Natural killer cell (primary cell): ENCODE results near the gene STK38L. TPM values are rescaled to one million over a fixed set of nuclear protein-coding genes. Genes with fewer than 3 reads are reported as not detected.

Experiments used
- ATAC-seq, 3 donors: fragments of 150-1000 bp in 2 of 3; fragments of 200-7000 bp in 1 of 3; cut with Tn5 transposase; 1 replicate in 1 of 3; 2 replicates in 2 of 3; pipeline ENCODE4 v1.10.0; 2021; ENCODE audit warnings: mild to moderate bottlenecking in 2 of 3, moderate library complexity in 2 of 3
- DNase-seq, 2 donors: peaks; one replicate each; pipeline versions ENCODE4 v3.0.0 to v3.0.0-alpha.2; 2013 to 2021; ENCODE audit warnings: mixed read lengths in 1 of 2
- H3K27ac ChIP-seq: one replicate; pipeline ENCODE4 v1.5.1; 2013; ENCODE audit warnings: mild to moderate bottlenecking, low read length
- H3K27me3 ChIP-seq: one replicate; pipeline ENCODE4 v1.6.1; 2013; ENCODE audit warnings: low read length; ENCODE audit not compliant: control insufficient read depth, insufficient read depth
- H3K36me3 ChIP-seq: one replicate; pipeline ENCODE4 v1.6.1; 2013; ENCODE audit warnings: low read length; ENCODE audit not compliant: control insufficient read depth, insufficient read depth
- H3K4me1 ChIP-seq: one replicate; pipeline ENCODE4 v1.6.1; 2013; ENCODE audit warnings: low read length; ENCODE audit not compliant: control insufficient read depth, insufficient read depth
- H3K4me3 ChIP-seq: one replicate; pipeline ENCODE4 v1.5.1; 2013; ENCODE audit warnings: low read length
- H3K9me3 ChIP-seq: one replicate; pipeline ENCODE4 v1.6.1; 2013; ENCODE audit warnings: low read length; ENCODE audit not compliant: control insufficient read depth, insufficient read depth
- H3K27ac Mint-ChIP-seq, 2 donors: one replicate each; pipeline ENCODE4 v1.8.0; 2022; ENCODE audit warnings: mild to moderate bottlenecking in 2 of 2, mixed read lengths in 2 of 2, moderate library complexity in 1 of 2
- H3K27me3 Mint-ChIP-seq, 2 donors: one replicate each; pipeline ENCODE4 v1.8.0; 2022; ENCODE audit warnings: low read depth in 2 of 2, mixed read lengths in 2 of 2
- H3K36me3 Mint-ChIP-seq: one replicate; pipeline ENCODE4 v1.8.0; 2022; ENCODE audit warnings: mixed read lengths
- H3K4me1 Mint-ChIP-seq, 2 donors: one replicate each; pipeline ENCODE4 v1.8.0; 2022; ENCODE audit warnings: mixed read lengths in 2 of 2
- H3K4me3 Mint-ChIP-seq: one replicate; pipeline ENCODE4 v1.8.0; 2022; ENCODE audit warnings: mild to moderate bottlenecking, moderate library complexity, mixed read lengths
- H3K9me3 Mint-ChIP-seq, 2 donors: one replicate each; pipeline ENCODE4 v1.8.0; 2022; ENCODE audit warnings: mixed read lengths in 2 of 2
- CTCF ChIP-seq: fragments of 200-600 bp; IDR thresholded peaks from one replicate; pipeline ENCODE4 v1.8.0; 2022; ENCODE audit warnings: antibody characterized with exemption
- WGBS: methylation state at CpG from one replicate; pipeline ENCODE4 v1.1.7; 2013; ENCODE audit warnings: missing lambda C conversion rate; ENCODE audit not compliant: insufficient coverage; 5-methylcytosine and 5-hydroxymethylcytosine counted together
- intact Hi-C: fragments of 100-400 bp; cut with micrococcal nuclease; formaldehyde crosslinking; loops from one replicate; pipeline ENCODE4 v1.14.2; 2022
- total RNA-seq, 4 donors: library from RNA; stranded (reverse); fragments of 120-200 nt in 1 of 4; gene quantifications; one replicate each; pipeline versions ENCODE4 v1.2.3 to v1.2.4, GENCODE V29; 2013 to 2022

STK38L gene
- total RNA-seq, 3 donors from 2014 or later (not counting 1 experiment from before 2014, with no cell fraction given), result 14.0 to 17.0 (median 15.0) TPM

GRCh38 chr12:27332714-27333402 lies 88.8 kb downstream of the STK38L start, which contains the start of gene BMAL2:
Gene BMAL2, plus strand, starts transcription at chr12:27332836. Its CDS starts 237 bp downstream, at chr12:27333073.
- Histone ChIP-seq H3K4me1 (peaks cover 12% of the 10 kb centered on the region), H3K36me3 (no peaks in the 10 kb centered on the region), H3K27ac (no peak within 1 kb of the TSS), H3K27me3 (peaks cover 20% of the 10 kb centered on the region), H3K4me3 (peak within 1 kb of the TSS; percentile 37), H3K9me3 (no peaks in the 10 kb centered on the region)
- ATAC-seq (peak; percentile 60 to 63 (median 62)), DNase-seq (peak; percentile 19 to 45)
- peak within 1 kb of the TSS; percentile 98 for H3K4me3 Mint-ChIP-seq
- H3K36me3 Mint-ChIP-seq, result no peaks in the 10 kb centered on the region
- H3K4me1 Mint-ChIP-seq, result peaks cover 14 to 16% of the 10 kb centered on the region in 2 donors
- H3K27me3 Mint-ChIP-seq, result peaks cover 41 to 56% of the 10 kb centered on the region in 2 donors
- no peaks in the 10 kb centered on the region for H3K9me3 Mint-ChIP-seq
- H3K27ac Mint-ChIP-seq, result peak within 1 kb of the TSS in 1 of 2 donors; percentile 32
- intact Hi-C loops, result no loop called here
- WGBS, result under 1% methylated on average over 95 of the region's 96 CpGs
- no peak for TF ChIP-seq CTCF

DNA sequence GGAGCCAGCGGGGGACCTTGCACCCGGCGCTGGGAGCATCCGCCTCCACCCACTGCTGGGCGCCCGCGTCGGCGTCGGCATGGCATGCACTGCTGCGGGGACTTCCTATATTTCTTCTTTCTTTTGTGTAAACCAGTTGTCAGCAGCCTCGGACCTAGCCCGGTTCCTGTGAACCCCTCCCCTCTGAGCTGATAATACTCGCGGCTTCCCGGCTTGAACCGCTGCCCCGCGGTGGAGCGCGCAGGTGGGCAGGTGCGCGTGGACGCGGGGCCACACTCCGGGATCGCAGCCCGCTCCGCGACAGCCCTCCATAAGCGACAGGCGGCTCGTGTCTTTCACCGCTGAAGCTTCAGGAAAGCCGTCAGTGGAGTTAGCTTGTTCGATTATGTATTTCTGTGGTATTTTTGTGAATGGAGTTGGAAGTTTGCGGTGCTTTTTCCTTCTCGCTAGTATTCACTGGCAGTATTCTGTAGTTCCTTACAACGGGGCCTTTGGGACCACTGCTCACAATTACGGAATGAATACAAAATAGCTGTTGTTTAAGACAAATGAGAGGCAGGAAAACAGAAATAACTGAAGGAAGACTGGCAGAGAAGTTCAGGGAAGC lies 89.4 kb downstream of the STK38L start:
- intact Hi-C loops, result no loop called here
- Histone ChIP-seq H3K4me1 (peaks cover 12% of the 10 kb centered on the region), H3K36me3 (no peaks in the 10 kb centered on the region), H3K9me3 (no peaks in the 10 kb centered on the region), H3K4me3 (peak overlapping the region; percentile 37), H3K27ac (no peak overlapping the region), H3K27me3 (peaks cover 20% of the 10 kb centered on the region)
- ATAC-seq (peak; percentile 59 to 79 (median 77)), DNase-seq (peak; percentile 19 to 49)
- no peak for TF ChIP-seq CTCF
- Mint-ChIP-seq H3K27ac (peak overlapping the region in 1 of 2 donors; percentile 32), H3K4me1 (peaks cover 14 to 16% of the 10 kb centered on the region in 2 donors), H3K27me3 (peaks cover 42 to 58% of the 10 kb centered on the region in 2 donors), H3K9me3 (no peaks in the 10 kb centered on the region), H3K4me3 (peak overlapping the region; percentile 98), H3K36me3 (no peaks in the 10 kb centered on the region)
- 2% methylated on average over 40 of the region's 40 CpGs for WGBS

DNA sequence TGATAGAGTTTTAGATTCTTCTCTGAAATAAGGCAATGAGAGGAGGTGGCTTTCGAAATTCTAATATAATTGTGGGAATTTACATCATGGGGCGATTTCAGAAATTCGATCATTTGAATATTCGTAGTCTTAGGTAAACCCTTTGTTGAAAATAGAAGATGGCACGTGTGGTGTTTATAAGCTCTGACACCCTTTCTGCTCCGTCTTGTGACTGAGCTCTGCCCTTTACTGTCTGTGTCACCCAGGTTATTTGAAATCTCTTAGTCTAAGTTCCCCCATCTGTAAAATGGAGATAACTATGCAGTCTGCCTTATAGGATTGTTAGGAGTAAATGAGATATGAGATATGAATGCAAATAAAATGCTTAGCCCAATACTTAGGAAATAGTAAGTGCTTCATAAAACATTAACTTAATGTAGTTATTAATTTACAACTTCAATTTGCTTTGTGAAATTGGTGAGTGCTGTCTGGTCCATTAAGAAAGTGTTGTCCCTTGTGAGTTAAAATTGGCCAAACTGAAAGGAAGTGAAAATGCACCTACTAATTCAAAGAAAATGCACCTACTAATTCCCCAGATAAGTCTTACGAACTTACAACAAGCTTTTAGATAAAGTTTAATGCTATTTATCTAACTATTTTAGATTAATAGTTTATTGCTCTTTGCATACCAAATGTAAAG lies 90.1 kb downstream of the STK38L start:
- DNase-seq (no peak), ATAC-seq (no peak)
- Histone ChIP-seq H3K27ac (no peak overlapping the region), H3K4me1 (peaks cover 12% of the 10 kb centered on the region), H3K9me3 (no peaks in the 10 kb centered on the region), H3K36me3 (no peaks in the 10 kb centered on the region), H3K27me3 (peaks cover 20% of the 10 kb centered on the region), H3K4me3 (no peak overlapping the region)
- Mint-ChIP-seq H3K4me3 (peak overlapping the region; percentile 98), H3K36me3 (no peaks in the 10 kb centered on the region), H3K9me3 (no peaks in the 10 kb centered on the region), H3K27ac (peak overlapping the region in 1 of 2 donors; percentile 32), H3K27me3 (peaks cover 45 to 58% of the 10 kb centered on the region in 2 donors), H3K4me1 (peaks cover 14 to 16% of the 10 kb centered on the region in 2 donors)
- WGBS, result 74% methylated on average over 6 of the region's 7 CpGs
- TF ChIP-seq CTCF, result no peak
- intact Hi-C loops, result no loop called here
